ENCODE measurements around the gene C9orf50. TPM values are rescaled to one million over a fixed set of nuclear protein-coding genes. Genes with fewer than 3 reads are reported as not detected.
A peak's percentile ranks its signal among the peaks of the same experiment; 100 is the strongest.

The C9orf50 gene
- total RNA-seq, 1 donor from 2014 or later, result not detected

GRCh38 chr9:129609486-129610212 is 11.3 kb downstream of the C9orf50 start:
- CTCF ChIA-PET, result interaction anchor here (1.2 to 4.2 kb wide), 5 partner anchors 13 to 478 kb away, joined by 3 to 49 read pairs (median 10); partner anchors contain the start of gene IER5L
- peak overlapping the region; percentile 92 for H3K4me3 Mint-ChIP-seq
- TF ChIP-seq, protein P1, sequence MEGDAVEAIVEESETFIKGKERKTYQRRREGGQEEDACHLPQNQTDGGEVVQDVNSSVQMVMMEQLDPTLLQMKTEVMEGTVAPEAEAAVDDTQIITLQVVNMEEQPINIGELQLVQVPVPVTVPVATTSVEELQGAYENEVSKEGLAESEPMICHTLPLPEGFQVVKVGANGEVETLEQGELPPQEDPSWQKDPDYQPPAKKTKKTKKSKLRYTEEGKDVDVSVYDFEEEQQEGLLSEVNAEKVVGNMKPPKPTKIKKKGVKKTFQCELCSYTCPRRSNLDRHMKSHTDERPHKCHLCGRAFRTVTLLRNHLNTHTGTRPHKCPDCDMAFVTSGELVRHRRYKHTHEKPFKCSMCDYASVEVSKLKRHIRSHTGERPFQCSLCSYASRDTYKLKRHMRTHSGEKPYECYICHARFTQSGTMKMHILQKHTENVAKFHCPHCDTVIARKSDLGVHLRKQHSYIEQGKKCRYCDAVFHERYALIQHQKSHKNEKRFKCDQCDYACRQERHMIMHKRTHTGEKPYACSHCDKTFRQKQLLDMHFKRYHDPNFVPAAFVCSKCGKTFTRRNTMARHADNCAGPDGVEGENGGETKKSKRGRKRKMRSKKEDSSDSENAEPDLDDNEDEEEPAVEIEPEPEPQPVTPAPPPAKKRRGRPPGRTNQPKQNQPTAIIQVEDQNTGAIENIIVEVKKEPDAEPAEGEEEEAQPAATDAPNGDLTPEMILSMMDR (IDR thresholded peaks at IDR 0.05), result no peak
- H3K9me3 Mint-ChIP-seq, result no peaks in the 10 kb centered on the region
- POLR2A ChIA-PET, result interaction anchor here (1.0 to 1.9 kb wide), 3 partner anchors 432 to 476 kb away, joined by 3 to 16 read pairs (median 9); partner anchors contain the start of gene IER5L
- peak overlapping the region; percentile 83 for H3K27ac Mint-ChIP-seq
- ATAC-seq (ENCODE audit: low read depth) (peak; percentile 26), DNase-seq (no peak)
- H3K4me1 Mint-ChIP-seq, result peaks cover 26% of the 10 kb centered on the region
- H3K27me3 Mint-ChIP-seq, result peaks cover 2% of the 10 kb centered on the region
- no peaks in the 10 kb centered on the region for H3K36me3 Mint-ChIP-seq (ENCODE audit: low read depth)
- intact Hi-C loops (cut with micrococcal nuclease), result loop anchor here (1.0 to 5.0 kb wide), 5 partner anchors 227 to 478 kb away; no protein-coding TSS in a partner anchor

- POLR2A ChIA-PET, result interaction anchor here (0.7 to 1.9 kb wide), 7 partner anchors 11 to 840 kb away, joined by 3 to 16 read pairs (median 4); partner anchors contain the start of gene IER5L
- TF ChIP-seq, protein P1 (IDR thresholded peaks at IDR 0.05), result no peak
- no peak for ATAC-seq (ENCODE audit: low read depth)
- Mint-ChIP-seq H3K27ac (no peak overlapping the region), H3K9me3 (no peaks in the 10 kb centered on the region), H3K27me3 (peaks cover 2% of the 10 kb centered on the region), H3K36me3 (ENCODE audit: low read depth) (no peaks in the 10 kb centered on the region), H3K4me1 (peaks cover 26% of the 10 kb centered on the region), H3K4me3 (no peak overlapping the region)
- intact Hi-C loops (cut with micrococcal nuclease), result loop anchor here (5.0 kb wide), 2 partner anchors 227 to 287 kb away; no protein-coding TSS in a partner anchor
- DNase-seq, result no peak
- CTCF ChIA-PET, result interaction anchor here (1.0 to 4.2 kb wide), 6 partner anchors 15 to 477 kb away, joined by 3 to 49 read pairs (median 6); partner anchors contain the start of gene IER5L
Measured at GRCh38 chr9:129608561-129609481, 12.1 kb downstream of the C9orf50 start.

DNA sequence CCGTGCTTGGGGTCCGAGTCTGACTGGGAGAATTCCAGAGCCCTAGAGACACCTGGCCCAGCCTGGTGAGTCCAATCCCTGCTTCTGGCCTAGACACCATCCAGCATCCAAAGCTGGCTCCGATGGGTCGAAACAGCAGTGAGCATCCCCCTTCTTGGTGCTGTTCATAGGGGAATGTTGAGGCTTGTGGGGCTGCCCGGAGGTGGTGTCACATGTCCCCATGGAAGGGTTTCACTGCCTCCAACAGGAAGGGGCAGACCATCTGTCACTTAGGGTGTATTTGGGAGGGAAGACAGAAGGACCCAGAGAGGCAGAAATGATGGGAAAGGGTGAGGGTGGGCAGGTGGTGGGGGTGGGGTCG is 13.9 kb downstream of the C9orf50 start:
- Mint-ChIP-seq H3K27me3 (peaks cover 1% of the 10 kb centered on the region), H3K36me3 (ENCODE audit: low read depth) (no peaks in the 10 kb centered on the region), H3K4me3 (no peak overlapping the region), H3K27ac (no peak overlapping the region), H3K4me1 (peaks cover 30% of the 10 kb centered on the region), H3K9me3 (no peaks in the 10 kb centered on the region)
- DNase-seq (no peak), ATAC-seq (ENCODE audit: low read depth) (no peak)
- CTCF ChIA-PET, result interaction anchor here (0.6 to 2.1 kb wide), 6 partner anchors 17 to 475 kb away, joined by 3 to 8 read pairs (median 4); no protein-coding TSS in a partner anchor
- TF ChIP-seq, protein P1 (IDR thresholded peaks at IDR 0.05), result no peak
- intact Hi-C loops (cut with micrococcal nuclease), result loop anchor here (5.0 kb wide), 2 partner anchors 225 to 285 kb away; no protein-coding TSS in a partner anchor
- POLR2A ChIA-PET, result interaction anchor here (0.6 to 1.7 kb wide), 4 partner anchors 19 to 467 kb away, joined by 3 to 7 read pairs (median 6); partner anchors contain the start of gene NTMT1

DNA sequence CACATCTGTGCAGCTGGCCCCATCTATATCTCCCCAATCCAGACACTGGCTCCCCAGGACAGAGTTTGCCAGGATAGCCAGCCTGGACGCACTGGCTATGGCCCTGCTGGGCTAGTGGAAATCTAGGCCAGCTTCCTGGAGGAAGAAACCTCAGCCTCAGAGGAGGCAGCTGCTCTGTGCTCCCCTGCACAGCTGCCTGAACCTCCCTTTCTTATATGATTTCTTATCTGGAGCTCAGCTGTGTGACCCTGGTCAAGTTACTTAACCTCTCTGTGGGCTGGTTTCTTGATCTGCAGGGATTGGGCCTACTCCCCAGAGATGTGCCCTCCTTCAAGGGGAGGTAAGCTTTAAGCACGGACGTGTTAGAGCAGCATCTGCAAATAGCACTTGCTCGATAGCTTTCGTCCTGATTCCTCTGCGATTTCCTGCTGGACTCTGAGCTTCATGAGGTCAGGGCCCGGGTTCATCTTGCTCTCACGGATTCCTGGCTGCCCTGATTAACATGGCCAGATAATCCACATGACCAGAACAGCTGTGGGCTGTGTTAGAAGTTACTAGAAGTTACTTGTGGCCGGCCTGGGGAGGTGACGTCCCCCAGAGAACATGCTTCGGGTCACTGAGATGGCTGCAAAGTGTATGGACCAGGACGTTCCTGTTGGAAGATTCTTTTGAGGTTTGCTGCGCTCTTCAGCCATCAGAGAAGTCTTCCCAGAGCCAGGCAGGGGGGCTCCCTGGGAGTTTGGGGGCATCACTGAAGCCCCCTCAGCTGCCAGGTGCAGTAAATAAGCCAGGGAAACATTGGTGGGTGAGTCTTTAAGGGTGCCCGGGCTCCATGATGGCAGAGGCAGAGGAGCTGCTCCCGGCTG is 14.5 kb downstream of the C9orf50 start:
- Mint-ChIP-seq H3K4me1 (peaks cover 30% of the 10 kb centered on the region), H3K4me3 (no peak overlapping the region), H3K27me3 (peaks cover 1% of the 10 kb centered on the region), H3K9me3 (no peaks in the 10 kb centered on the region), H3K36me3 (ENCODE audit: low read depth) (no peaks in the 10 kb centered on the region), H3K27ac (no peak overlapping the region)
- ChIA-PET POLR2A (interaction anchor here (0.6 to 1.7 kb wide), 4 partner anchors 19 to 590 kb away, joined by 5 to 11 read pairs (median 6); partner anchors contain the start of gene NTMT1), CTCF (interaction anchor here (0.6 to 2.1 kb wide), 7 partner anchors 18 to 475 kb away, joined by 3 to 8 read pairs (median 3); no protein-coding TSS in a partner anchor)
- no peak for DNase-seq
- TF ChIP-seq, protein P1 (IDR thresholded peaks at IDR 0.05), result no peak
- ATAC-seq (ENCODE audit: low read depth), result no peak
- intact Hi-C loops (cut with micrococcal nuclease), result loop anchor here (5.0 kb wide), 2 partner anchors 224 to 284 kb away; no protein-coding TSS in a partner anchor
